Caco-2 (cell line): ENCODE data around the gene BPIFA2. TPM values are rescaled to one million over a fixed set of nuclear protein-coding genes. Genes with fewer than 3 reads are reported as not detected.

Experiments
- BruUV-seq: library from RNA; stranded (reverse); fragments of 400-500 nt; replicated peaks from 2 replicates; lab custom pipeline; 2021; lab: Mats Ljungman, UMichigan
- CTCF ChIA-PET: fragments of 300-600 bp; sonication (Branson Sonifier 250); formaldehyde crosslinking; loops from one replicate; lab custom pipeline; 2022; ENCODE audit warnings: antibody characterized with exemption; lab: Charles Lee
- POLR2A ChIA-PET: fragments of 300-600 bp; sonication (Branson Sonifier 250); formaldehyde crosslinking; loops from one replicate; lab custom pipeline; 2022; ENCODE audit warnings: antibody characterized with exemption; lab: Charles Lee
- DNase-seq, 2 experiments: peaks; one replicate each; pipeline versions ENCODE4 v3.0.0 to v3.0.0-alpha.2; 2020 to 2022
- H3K27me3 ChIP-seq: replicated peaks from 2 replicates; pipeline ENCODE4 v1.6.0; 2011; ENCODE audit warnings: low read length; ENCODE audit not compliant: control insufficient read depth, insufficient read depth
- H3K36me3 ChIP-seq: 2 replicates; pipeline ENCODE4 v1.5.1; 2011; ENCODE audit warnings: low read length; ENCODE audit not compliant: control insufficient read depth, insufficient read depth
- H3K4me1 ChIP-seq: fragments of 250-450 bp; sonication (Bioruptor Pico); 2 replicates; pipeline ENCODE4 v1.5.1; 2020; ENCODE audit warnings: mild to moderate bottlenecking
- H3K4me3 ChIP-seq: 2 replicates; pipeline ENCODE4 v1.5.1; 2011; ENCODE audit warnings: low read depth, mild to moderate bottlenecking, control low read depth, low read length
- H3K9me3 ChIP-seq: fragments of 250-450 bp; sonication (Bioruptor Pico); 2 replicates; pipeline ENCODE4 v1.5.1; 2020; ENCODE audit warnings: mild to moderate bottlenecking, moderate library complexity
- H3K27ac Mint-ChIP-seq: one replicate; pipeline ENCODE4 v1.8.0; 2022; ENCODE audit warnings: mixed read lengths; ENCODE audit not compliant: unreplicated experiment
- H3K27me3 Mint-ChIP-seq: one replicate; pipeline ENCODE4 v1.8.0; 2022; ENCODE audit warnings: mixed read lengths; ENCODE audit not compliant: insufficient read depth, unreplicated experiment
- H3K36me3 Mint-ChIP-seq: one replicate; pipeline ENCODE4 v1.8.0; 2022; ENCODE audit warnings: mild to moderate bottlenecking, mixed read lengths; ENCODE audit not compliant: insufficient read depth, unreplicated experiment
- H3K4me1 Mint-ChIP-seq: one replicate; pipeline ENCODE4 v1.8.0; 2022; ENCODE audit warnings: low read depth, mixed read lengths; ENCODE audit not compliant: unreplicated experiment
- H3K4me3 Mint-ChIP-seq: one replicate; pipeline ENCODE4 v1.8.0; 2022; ENCODE audit warnings: mild to moderate bottlenecking, moderate library complexity, mixed read lengths; ENCODE audit not compliant: unreplicated experiment
- H3K9me3 Mint-ChIP-seq: one replicate; pipeline ENCODE4 v1.8.0; 2022; ENCODE audit warnings: mixed read lengths; ENCODE audit not compliant: unreplicated experiment
- intact Hi-C: fragments of 100-400 bp; cut with micrococcal nuclease; formaldehyde crosslinking; loops from one replicate; pipeline ENCODE4 v1.10.0; 2022; ENCODE audit not compliant: unreplicated experiment
- total RNA-seq: library from RNA; stranded (reverse); gene quantifications from 2 replicates; pipeline ENCODE4 v1.2.3, GENCODE V29; 2022
- TF ChIP-seq, protein P1 (sequence below), 2 experiments: fragments of 200-600 bp in 1 of 2; IDR thresholded peaks; 1 replicate in 1 of 2; 2 replicates in 1 of 2; pipeline versions ENCODE4 v1.5.1 to v1.8.0; 2011 to 2022; ENCODE audit warnings: antibody characterized with exemption in 1 of 2, control low read depth in 1 of 2, inconsistent platforms in 1 of 2, low read depth in 1 of 2, low read length in 1 of 2, mild to moderate bottlenecking in 1 of 2, moderate library complexity in 1 of 2; ENCODE audit not compliant: insufficient read depth in 1 of 2, severe bottlenecking in 1 of 2, unreplicated experiment in 1 of 2

BPIFA2 gene
- total RNA-seq, 1 experiment from 2014 or later = not detected

DNA sequence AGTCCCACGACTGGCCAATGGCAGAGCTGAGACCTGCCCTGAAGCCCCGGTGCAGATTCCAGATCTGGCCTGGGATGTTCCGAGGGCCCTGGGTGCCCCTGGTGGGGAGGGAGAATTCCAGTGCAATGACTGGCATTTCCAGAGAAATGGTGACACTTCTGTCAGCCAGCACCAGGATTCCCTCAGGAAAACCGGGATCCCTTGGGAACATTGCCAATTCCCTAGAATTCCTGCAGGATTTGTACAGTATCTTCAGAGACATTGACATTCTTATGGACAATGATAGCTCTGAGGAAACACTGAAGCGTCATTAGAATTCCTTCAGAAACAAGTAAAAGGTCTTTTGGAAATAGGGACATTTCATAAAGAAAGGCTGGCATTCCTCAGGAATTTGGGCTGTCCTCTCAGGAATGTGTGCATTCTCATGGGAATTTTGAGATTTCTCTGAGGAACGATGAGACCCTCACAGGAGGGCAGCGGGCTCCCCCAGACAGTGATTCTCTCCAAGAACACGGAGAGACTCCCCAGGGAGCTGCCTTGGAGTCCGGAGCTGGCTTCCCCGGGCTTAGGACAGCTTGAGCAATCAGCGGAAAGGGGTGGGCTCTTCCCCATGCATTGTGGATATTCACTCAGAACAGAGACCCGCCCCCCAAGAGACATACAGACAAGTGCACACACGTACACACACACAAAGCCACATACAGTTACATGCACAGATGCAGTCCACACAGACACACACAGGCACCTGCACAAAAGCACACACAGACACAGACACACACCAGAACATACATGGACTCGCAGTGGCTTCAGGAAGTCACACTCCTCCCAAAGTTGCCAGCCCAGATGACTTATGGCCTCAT lies 35.2 kb upstream of the BPIFA2 start:
- no peak overlapping the region for H3K27ac Mint-ChIP-seq
- peaks cover 6% of the 10 kb centered on the region for H3K4me1 Mint-ChIP-seq
- no peak overlapping the region for H3K4me3 Mint-ChIP-seq
- no peaks in the 10 kb centered on the region for H3K9me3 Mint-ChIP-seq
- H3K36me3 ChIP-seq = no peaks in the 10 kb centered on the region
- intact Hi-C loops = no loop called here
- POLR2A ChIA-PET = no interaction called here
- H3K27me3 ChIP-seq = no peaks in the 10 kb centered on the region; the same call in 1 of the 2 replicates
- H3K27me3 Mint-ChIP-seq = peaks cover 9% of the 10 kb centered on the region
- no peaks in the 10 kb centered on the region for H3K36me3 Mint-ChIP-seq
- DNase-seq = no peak
- no peak overlapping the region for H3K4me3 ChIP-seq
- CTCF ChIA-PET = no interaction called here
- H3K4me1 ChIP-seq = 0 out of 2 replicates have a peak, but pooled peaks cover 2% of the 10 kb centered on the region
- BruUV-seq = no TSS peak
- TF ChIP-seq, protein P1, sequence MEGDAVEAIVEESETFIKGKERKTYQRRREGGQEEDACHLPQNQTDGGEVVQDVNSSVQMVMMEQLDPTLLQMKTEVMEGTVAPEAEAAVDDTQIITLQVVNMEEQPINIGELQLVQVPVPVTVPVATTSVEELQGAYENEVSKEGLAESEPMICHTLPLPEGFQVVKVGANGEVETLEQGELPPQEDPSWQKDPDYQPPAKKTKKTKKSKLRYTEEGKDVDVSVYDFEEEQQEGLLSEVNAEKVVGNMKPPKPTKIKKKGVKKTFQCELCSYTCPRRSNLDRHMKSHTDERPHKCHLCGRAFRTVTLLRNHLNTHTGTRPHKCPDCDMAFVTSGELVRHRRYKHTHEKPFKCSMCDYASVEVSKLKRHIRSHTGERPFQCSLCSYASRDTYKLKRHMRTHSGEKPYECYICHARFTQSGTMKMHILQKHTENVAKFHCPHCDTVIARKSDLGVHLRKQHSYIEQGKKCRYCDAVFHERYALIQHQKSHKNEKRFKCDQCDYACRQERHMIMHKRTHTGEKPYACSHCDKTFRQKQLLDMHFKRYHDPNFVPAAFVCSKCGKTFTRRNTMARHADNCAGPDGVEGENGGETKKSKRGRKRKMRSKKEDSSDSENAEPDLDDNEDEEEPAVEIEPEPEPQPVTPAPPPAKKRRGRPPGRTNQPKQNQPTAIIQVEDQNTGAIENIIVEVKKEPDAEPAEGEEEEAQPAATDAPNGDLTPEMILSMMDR (IDR thresholded peaks at IDR 0.05; ENCODE audit: insufficient read depth in 1 of 2, low read depth in 1 of 2, low read length in 1 of 2, severe bottlenecking in 1 of 2, unreplicated experiment in 1 of 2) = no peak
- H3K9me3 ChIP-seq = no peaks in the 10 kb centered on the region

- Mint-ChIP-seq H3K27ac (no peak overlapping the region), H3K4me1 (peaks cover 6% of the 10 kb centered on the region), H3K4me3 (no peak overlapping the region), H3K36me3 (no peaks in the 10 kb centered on the region), H3K9me3 (no peaks in the 10 kb centered on the region), H3K27me3 (peaks cover 9% of the 10 kb centered on the region)
- BruUV-seq = no TSS peak
- CTCF ChIA-PET = no interaction called here
- Histone ChIP-seq H3K36me3 (no peaks in the 10 kb centered on the region), H3K27me3 (no peaks in the 10 kb centered on the region; the same call in 1 of the 2 replicates), H3K4me1 (no peaks in the 10 kb centered on the region), H3K4me3 (no peak overlapping the region), H3K9me3 (peaks cover 3% of the 10 kb centered on the region; the same call in 1 of the 2 replicates)
- TF ChIP-seq, protein P1 (IDR thresholded peaks at IDR 0.05; ENCODE audit: insufficient read depth in 1 of 2, low read depth in 1 of 2, low read length in 1 of 2, severe bottlenecking in 1 of 2, unreplicated experiment in 1 of 2) = no peak
- intact Hi-C loops = no loop called here
- POLR2A ChIA-PET = no interaction called here
- no peak for DNase-seq
These were observed 34.5 kb upstream of the BPIFA2 start for GRCh38 chr20:33133373-33133941.

DNA sequence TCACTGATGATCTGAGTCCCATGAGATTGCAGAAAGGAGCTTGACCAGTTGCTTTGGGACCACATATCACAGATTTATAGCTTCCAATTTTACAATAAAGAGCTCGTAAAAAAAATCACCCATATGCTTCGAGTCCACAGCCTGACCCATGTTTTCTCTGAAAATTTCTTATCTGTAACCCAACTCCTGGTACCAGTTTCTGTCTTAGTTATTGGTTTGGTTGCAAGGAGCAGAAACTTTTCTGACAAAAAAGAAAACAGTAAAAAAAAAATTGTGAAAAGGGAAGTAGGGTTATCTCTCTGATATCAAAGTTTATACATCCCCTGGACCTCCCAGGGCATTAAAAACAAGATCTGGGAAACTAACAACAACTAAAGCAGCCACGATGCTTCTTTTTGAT lies 30.8 kb upstream of the BPIFA2 start:
- Mint-ChIP-seq H3K36me3 (no peaks in the 10 kb centered on the region), H3K27me3 (peaks cover 7% of the 10 kb centered on the region), H3K9me3 (no peaks in the 10 kb centered on the region), H3K27ac (no peak overlapping the region), H3K4me3 (no peak overlapping the region), H3K4me1 (peaks cover 6% of the 10 kb centered on the region)
- no peaks in the 10 kb centered on the region for H3K36me3 ChIP-seq
- H3K4me3 ChIP-seq = no peak overlapping the region
- CTCF ChIA-PET = no interaction called here
- intact Hi-C loops = no loop called here
- H3K9me3 ChIP-seq = peaks cover 7% of the 10 kb centered on the region; the same call in 1 of the 2 replicates
- H3K4me1 ChIP-seq = no peaks in the 10 kb centered on the region
- DNase-seq = no peak
- TF ChIP-seq, protein P1 (IDR thresholded peaks at IDR 0.05; ENCODE audit: insufficient read depth in 1 of 2, low read depth in 1 of 2, low read length in 1 of 2, severe bottlenecking in 1 of 2, unreplicated experiment in 1 of 2) = no peak
- POLR2A ChIA-PET = no interaction called here
- no peaks in the 10 kb centered on the region for H3K27me3 ChIP-seq
- BruUV-seq = no TSS peak
